HG03103 (cell line): ENCODE results near the gene UNC80.
"Not testable (repeated sequence)": the region's sequence is repeated elsewhere in the genome, so short reads cannot be mapped to it uniquely, and the experiment has no call there.

ENCODE experiments used
- ATAC-seq: cut with Tn5 transposase; IDR thresholded peaks from one replicate; pipeline ENCODE4 v1.9.1; 2021; ENCODE audit warnings: low read depth; ENCODE audit not compliant: unreplicated experiment

UNC80 gene

GRCh38 chr2:209771474-209772289, at the start of gene UNC80:
TSS of gene UNC80 (plus strand) at chr2:209771832. CDS start at chr2:209772073, 241 bp downstream.
- no peak for ATAC-seq

GRCh38 chr2:209726311-209726710, 45.3 kb upstream of the UNC80 start:
- ATAC-seq = no peak

GRCh38 chr2:209727077-209727476, 44.6 kb upstream of the UNC80 start:
- ATAC-seq = no peak

GRCh38 chr2:209734805-209735204, 36.8 kb upstream of the UNC80 start:
- no peak for ATAC-seq

- ATAC-seq = no peak
These were observed 29.7 kb upstream of the UNC80 start for GRCh38 chr2:209741953-209742352.

GRCh38 chr2:209753020-209753419, 18.6 kb upstream of the UNC80 start:
- ATAC-seq = no peak

- ATAC-seq = no peak
These were observed 14.5 kb upstream of the UNC80 start for GRCh38 chr2:209757163-209757562.

GRCh38 chr2:209761566-209761965, 10.1 kb upstream of the UNC80 start:
- no peak for ATAC-seq

- no peak for ATAC-seq
These were observed 9.1 kb upstream of the UNC80 start for GRCh38 chr2:209762563-209762962.

- no peak for ATAC-seq
These were observed 8.5 kb upstream of the UNC80 start for GRCh38 chr2:209763106-209763505.

- ATAC-seq = no peak
These were observed 5.0 kb upstream of the UNC80 start for GRCh38 chr2:209766613-209767012.

- no peak for ATAC-seq
These were observed 4.3 kb upstream of the UNC80 start for GRCh38 chr2:209767316-209767715.

- no peak for ATAC-seq
These were observed 3.1 kb upstream of the UNC80 start for GRCh38 chr2:209768557-209768956.

- ATAC-seq = no peak
These were observed 656 bp downstream of the UNC80 start for GRCh38 chr2:209772290-209772685.

- no peak for ATAC-seq
These were observed 1.7 kb downstream of the UNC80 start for GRCh38 chr2:209773377-209773776.

- no peak for ATAC-seq
These were observed 15.8 kb downstream of the UNC80 start for GRCh38 chr2:209787416-209787815.

- no peak for ATAC-seq
These were observed 17.3 kb downstream of the UNC80 start for GRCh38 chr2:209788925-209789324.

- ATAC-seq = no peak
These were observed 18.6 kb downstream of the UNC80 start for GRCh38 chr2:209790066-209790728.

- no peak for ATAC-seq
These were observed 19.5 kb downstream of the UNC80 start for GRCh38 chr2:209791151-209791550.

- not testable (repeated sequence) for ATAC-seq
These were observed 23.8 kb downstream of the UNC80 start for GRCh38 chr2:209795425-209795824.

- no peak for ATAC-seq
These were observed 33.7 kb downstream of the UNC80 start for GRCh38 chr2:209805351-209805750.

GRCh38 chr2:209806318-209806717, 34.7 kb downstream of the UNC80 start:
- no peak for ATAC-seq
